Motor neuron (in vitro differentiated cells): Measurements from ENCODE around the gene ZFP3. TPM values are rescaled to one million over a fixed set of nuclear protein-coding genes. Genes with fewer than 3 reads are reported as not detected.
"Not testable (repeated sequence)": the region's sequence is repeated elsewhere in the genome, so short reads cannot be mapped to it uniquely, and the experiment has no call there.

Experiments
- ATAC-seq, 8 experiments: fragments of 200-7000 bp; cut with Tn5 transposase; replicated peaks in 6 of 8; 2 replicates each; pipeline ENCODE4 v1.8.0; 2021; ENCODE audit warnings: mild to moderate bottlenecking in 8 of 8, moderate library complexity in 8 of 8
- H3K27ac ChIP-seq, 2 donors: fragments of 250-450 bp; sonication (Bioruptor Pico); 2 replicates each; pipeline ENCODE4 v1.9.0; 2021; ENCODE audit warnings: antibody characterized with exemption in 2 of 2, mild to moderate bottlenecking in 2 of 2, moderate library complexity in 1 of 2
- H3K4me1 ChIP-seq, 2 donors: fragments of 250-450 bp; sonication (Bioruptor Pico); replicated peaks in 1 of 2; 2 replicates each; pipeline ENCODE4 v1.6.1; 2021; ENCODE audit warnings: antibody characterized with exemption in 2 of 2, mild to moderate bottlenecking in 2 of 2, moderate library complexity in 1 of 2
- H3K4me3 ChIP-seq, 5 donors: fragments of 250-450 bp; sonication (Bioruptor Pico); 2 replicates each; pipeline ENCODE4 v1.9.0; 2021; ENCODE audit warnings: antibody characterized with exemption in 5 of 5, mild to moderate bottlenecking in 5 of 5, moderate library complexity in 4 of 5
- WGBS, 10 experiments: fragments of 450-650 bp; shearing (Covaris generic); methylation state at CpG; one replicate each; pipeline ENCODE4 v1.0.0; 2022; 5-methylcytosine and 5-hydroxymethylcytosine counted together
- in situ Hi-C, 9 experiments: fragments of 400-800 bp; cut with MboI; loops; one replicate each; pipeline ENCODE4 v1.15.0; 2021; ENCODE audit warnings: low sequenced_read_pairs in 9 of 9, low pct_unique_long_range_greater_than_20kb in 2 of 9; ENCODE audit not compliant: unreplicated experiment in 9 of 9
- total RNA-seq, 8 experiments: library from RNA; unstranded; fragments of 300-600 nt; gene quantifications; 2 replicates each; pipeline versions ENCODE4 v1.2.3 to v1.2.4, GENCODE V29; 2022

ZFP3 gene
- total RNA-seq, 8 experiments from 2014 or later: 0.22 to 8.5 (median 1.6) TPM

DNA sequence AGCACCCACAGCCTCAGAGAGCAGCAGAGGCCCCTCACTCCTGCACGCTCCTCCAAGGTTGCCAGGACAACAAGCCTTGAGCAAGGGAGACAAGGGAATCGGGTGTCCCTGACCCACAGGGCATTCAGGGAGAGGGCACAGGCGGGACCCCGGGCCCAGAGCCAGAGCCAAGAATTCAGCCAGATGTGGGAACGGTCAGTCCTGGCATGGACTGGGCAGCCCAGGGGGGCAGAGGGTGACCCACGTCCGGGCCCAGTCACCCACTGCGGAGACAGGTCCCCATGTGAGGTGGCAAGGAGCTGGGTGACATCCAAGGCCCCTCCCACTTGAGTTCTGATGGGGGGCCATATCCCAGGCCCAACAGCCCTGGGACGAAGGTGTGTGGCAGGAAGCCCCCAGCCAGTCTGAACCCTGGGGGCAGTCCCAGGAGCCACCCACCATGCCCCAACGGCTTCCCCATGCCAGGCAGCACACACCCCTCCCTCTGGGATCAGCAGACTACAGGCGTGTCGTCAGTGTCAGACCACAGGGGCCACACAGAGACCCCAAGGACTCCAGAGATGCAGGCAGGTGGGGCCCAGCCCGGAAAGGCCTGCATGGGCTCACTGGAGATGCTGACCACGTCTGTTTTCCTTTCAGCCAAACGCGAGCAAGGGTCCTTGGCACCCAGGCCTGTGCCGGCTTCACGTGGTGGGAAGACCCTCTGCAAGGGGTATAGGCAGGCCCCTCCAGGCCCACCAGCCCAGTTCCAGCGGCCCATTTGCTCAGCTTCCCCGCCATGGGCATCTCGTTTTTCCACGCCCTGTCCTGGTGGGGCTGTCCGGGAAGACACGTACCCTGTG, 60.6 kb downstream of the ZFP3 start:
- Histone ChIP-seq H3K4me3 (no peak overlapping the region), H3K4me1 (no peaks in the 10 kb centered on the region), H3K27ac (no peak overlapping the region)
- in situ Hi-C loops: no loop called here
- ATAC-seq: no peak
- WGBS, 10 experiments: 40 to 100% methylated on average over 1 to 2 of the region's 24 CpGs; no CpG with 5 or more reads in 8 of the 10 experiments

DNA sequence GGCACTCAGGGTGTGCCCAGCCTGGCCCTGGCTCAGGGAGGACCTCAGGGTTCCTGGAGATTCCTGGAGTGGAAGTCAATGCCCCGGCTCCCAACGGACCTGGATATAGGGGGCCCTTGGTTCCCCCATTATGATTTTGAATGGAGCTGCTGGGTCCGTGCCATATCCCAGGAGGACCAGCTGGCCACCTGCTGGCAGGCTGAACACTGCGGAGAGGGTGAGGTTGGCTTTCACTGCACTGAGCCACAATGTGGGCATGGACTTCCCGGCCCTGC, 61.1 kb downstream of the ZFP3 start:
- Histone ChIP-seq H3K4me3 (no peak overlapping the region), H3K27ac (no peak overlapping the region), H3K4me1 (no peaks in the 10 kb centered on the region)
- ATAC-seq: no peak
- in situ Hi-C loops: no loop called here
- 96 to 100% methylated on average over 1 to 3 of the region's 5 CpGs; no CpG with 5 or more reads in 8 of the 10 experiments for WGBS, 10 experiments

- 67 to 100% methylated on average over 1 of the region's 18 CpGs; no CpG with 5 or more reads in 8 of the 10 experiments for WGBS, 10 experiments
- ATAC-seq, H3K4me3 ChIP-seq, H3K4me1 ChIP-seq, in situ Hi-C loops, H3K27ac ChIP-seq: not testable (repeated sequence)
Observed at GRCh38 chr17:5142877-5143276, 64.6 kb downstream of the ZFP3 start.

Other genes with a start within 250 kb of the ZFP3 start
- gene MINK1, start 245.1 kb upstream of the ZFP3 start, total RNA-seq: 10 to 100 TPM; 15.1 to 44.9 (median 22.2) TPM
- 10 to 100 TPM in 2 of 8 experiments, 1 to 10 TPM in 5, under 1 TPM in 1; 0.36 to 21.3 (median 3.4) TPM for gene C17orf107, start 178.9 kb upstream of the ZFP3 start, total RNA-seq
- gene CHRNE, start 175.4 kb upstream of the ZFP3 start, total RNA-seq: 1 to 10 TPM in 3 of 8 experiments, under 1 TPM in 5; 0.21 to 2.3 (median 0.57) TPM
- gene GP1BA, start 146.2 kb upstream of the ZFP3 start, total RNA-seq: 1 to 10 TPM in 4 of 8 experiments, under 1 TPM in 4; 0.58 to 3.5 (median 0.94) TPM
- gene SLC25A11, start 138.4 kb upstream of the ZFP3 start, total RNA-seq: 100 to 1,000 TPM in 1 of 8 experiments, 10 to 100 TPM in 7; 36.1 to 100 (median 51.0) TPM
- gene RNF167, start 138.2 kb upstream of the ZFP3 start, total RNA-seq: 100 to 1,000 TPM in 3 of 8 experiments, 10 to 100 TPM in 5; 74.1 to 109 (median 89.5) TPM
- 100 to 1,000 TPM; 143 to 541 (median 257) TPM for gene PFN1, start 129.9 kb upstream of the ZFP3 start, total RNA-seq
- 10 to 100 TPM in 6 of 8 experiments, 1 to 10 TPM in 2; 5.4 to 36.5 (median 14.9) TPM for gene ENO3, start 127.3 kb upstream of the ZFP3 start, total RNA-seq
- gene SPAG7, start 110.7 kb upstream of the ZFP3 start, total RNA-seq: 100 to 1,000 TPM in 1 of 8 experiments, 10 to 100 TPM in 7; 62.9 to 128 (median 87.9) TPM
- gene CAMTA2, start 90.8 kb upstream of the ZFP3 start, total RNA-seq: 10 to 100 TPM in 4 of 8 experiments, 1 to 10 TPM in 4; 6.2 to 36.9 (median 10.6) TPM
- gene INCA1, start 80.9 kb upstream of the ZFP3 start, total RNA-seq: 1 to 10 TPM in 3 of 8 experiments, under 1 TPM in 5; 0.54 to 2.4 (median 0.78) TPM
- 10 to 100 TPM in 4 of 8 experiments, 1 to 10 TPM in 4; 3.9 to 76.4 (median 16.4) TPM for gene KIF1C, start 80.5 kb upstream of the ZFP3 start, total RNA-seq
- 1 to 10 TPM in 1 of 8 experiments, under 1 TPM in 7; 0.05 to 1.6 (median 0.38) TPM for gene SLC52A1, start 43.0 kb upstream of the ZFP3 start, total RNA-seq
- 10 to 100 TPM in 7 of 8 experiments, 1 to 10 TPM in 1; 6.0 to 22.3 (median 16.1) TPM for gene ZNF232, start 33.4 kb downstream of the ZFP3 start, total RNA-seq
- under 1 TPM; 0.17 to 1.00 (median 0.47) TPM for gene USP6, start 37.6 kb downstream of the ZFP3 start, total RNA-seq
- gene ZNF594, start 113.4 kb downstream of the ZFP3 start, total RNA-seq: 10 to 100 TPM in 7 of 8 experiments, 1 to 10 TPM in 1; 9.5 to 18.9 (median 14.0) TPM
- 1 to 10 TPM in 1 of 8 experiments, under 1 TPM in 6, not detected in 1; 0.21 to 1.2 (median 0.43) TPM for gene SCIMP, start 156.4 kb downstream of the ZFP3 start, total RNA-seq
- 10 to 100 TPM; 38.5 to 65.4 (median 47.4) TPM for gene RABEP1, start 203.8 kb downstream of the ZFP3 start, total RNA-seq